PFSK-1 (cell line): ENCODE data around the gene FAM237B.

Experiments
- FOXP2 ChIP-seq: optimal IDR thresholded peaks from 2 replicates; pipeline ENCODE3; 2011; ENCODE audit warnings: borderline replicate concordance, control low read depth, inconsistent platforms; ENCODE audit not compliant: insufficient read depth; ENCODE audit errors: extremely low read length, extremely low read depth
- POLR2AphosphoS5 ChIP-seq: IDR thresholded peaks from 2 replicates; pipeline ENCODE4 v1.6.1; 2012; ENCODE audit warnings: low read depth, mild to moderate bottlenecking, control low read depth, low read length, moderate library complexity
- SIN3A ChIP-seq: IDR thresholded peaks from 2 replicates; pipeline ENCODE4 v1.6.1; 2012; ENCODE audit warnings: mild to moderate bottlenecking, low read length, moderate library complexity, borderline replicate concordance; ENCODE audit not compliant: insufficient read depth
- TAF1 ChIP-seq: IDR thresholded peaks from 2 replicates; pipeline ENCODE4 v1.6.1; 2012; ENCODE audit warnings: low read length, control low read depth, borderline replicate concordance; ENCODE audit not compliant: insufficient read depth
- TF ChIP-seq, protein P1 (sequence below), 2 experiments: IDR thresholded peaks; 2 replicates each; pipeline versions ENCODE4 v1.6.1 to v1.8.0; 2011 to 2012; ENCODE audit warnings: low read depth in 2 of 2, low read length in 2 of 2, control low read depth in 1 of 2, inconsistent platforms in 1 of 2, mild to moderate bottlenecking in 1 of 2, moderate library complexity in 1 of 2; ENCODE audit not compliant: insufficient read depth in 1 of 2

DNA sequence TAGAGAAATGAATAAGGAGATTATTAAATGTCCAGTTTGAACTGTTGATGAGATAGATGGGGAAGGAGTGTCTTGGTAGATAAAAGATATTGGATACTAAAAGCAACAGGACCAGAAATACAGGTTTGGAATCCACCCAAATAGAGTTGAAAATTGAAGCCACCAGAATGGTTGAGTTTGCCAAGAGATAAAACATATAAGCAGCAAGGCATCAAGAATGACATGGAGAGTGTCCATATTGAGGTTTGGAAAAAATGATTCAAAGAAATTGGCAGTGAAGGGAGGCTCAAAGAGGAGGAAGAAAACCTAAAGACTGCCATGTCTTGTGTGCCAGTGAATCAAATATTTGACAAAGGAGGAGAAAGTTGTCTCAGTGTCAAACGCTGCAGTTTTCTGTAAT is 51.9 kb downstream of the FAM237B start:
- no peak for TF ChIP-seq FOXP2
- TF ChIP-seq POLR2AphosphoS5: no peak
- TF ChIP-seq SIN3A: no peak
- TF ChIP-seq, protein P1, sequence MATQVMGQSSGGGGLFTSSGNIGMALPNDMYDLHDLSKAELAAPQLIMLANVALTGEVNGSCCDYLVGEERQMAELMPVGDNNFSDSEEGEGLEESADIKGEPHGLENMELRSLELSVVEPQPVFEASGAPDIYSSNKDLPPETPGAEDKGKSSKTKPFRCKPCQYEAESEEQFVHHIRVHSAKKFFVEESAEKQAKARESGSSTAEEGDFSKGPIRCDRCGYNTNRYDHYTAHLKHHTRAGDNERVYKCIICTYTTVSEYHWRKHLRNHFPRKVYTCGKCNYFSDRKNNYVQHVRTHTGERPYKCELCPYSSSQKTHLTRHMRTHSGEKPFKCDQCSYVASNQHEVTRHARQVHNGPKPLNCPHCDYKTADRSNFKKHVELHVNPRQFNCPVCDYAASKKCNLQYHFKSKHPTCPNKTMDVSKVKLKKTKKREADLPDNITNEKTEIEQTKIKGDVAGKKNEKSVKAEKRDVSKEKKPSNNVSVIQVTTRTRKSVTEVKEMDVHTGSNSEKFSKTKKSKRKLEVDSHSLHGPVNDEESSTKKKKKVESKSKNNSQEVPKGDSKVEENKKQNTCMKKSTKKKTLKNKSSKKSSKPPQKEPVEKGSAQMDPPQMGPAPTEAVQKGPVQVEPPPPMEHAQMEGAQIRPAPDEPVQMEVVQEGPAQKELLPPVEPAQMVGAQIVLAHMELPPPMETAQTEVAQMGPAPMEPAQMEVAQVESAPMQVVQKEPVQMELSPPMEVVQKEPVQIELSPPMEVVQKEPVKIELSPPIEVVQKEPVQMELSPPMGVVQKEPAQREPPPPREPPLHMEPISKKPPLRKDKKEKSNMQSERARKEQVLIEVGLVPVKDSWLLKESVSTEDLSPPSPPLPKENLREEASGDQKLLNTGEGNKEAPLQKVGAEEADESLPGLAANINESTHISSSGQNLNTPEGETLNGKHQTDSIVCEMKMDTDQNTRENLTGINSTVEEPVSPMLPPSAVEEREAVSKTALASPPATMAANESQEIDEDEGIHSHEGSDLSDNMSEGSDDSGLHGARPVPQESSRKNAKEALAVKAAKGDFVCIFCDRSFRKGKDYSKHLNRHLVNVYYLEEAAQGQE (IDR thresholded peaks at IDR 0.05; ENCODE audit: insufficient read depth in 1 of 2, low read depth in 2 of 2, low read length in 2 of 2): no peak
- no peak for TF ChIP-seq TAF1
